OCI-LY3 (cell line): ENCODE data around the gene GPR18.

ENCODE experiments used
- H2AFZ ChIP-seq: fragments of 200-600, 300-600 bp; shearing (Covaris generic); 2 replicates; pipeline ENCODE4 v1.6.0; 2014; ENCODE audit warnings: antibody characterized with exemption, low read depth, low read length
- H3K27ac ChIP-seq: fragments of 200-600, 300-600 bp; sonication (generic); 2 replicates; pipeline ENCODE4 v1.5.1; 2014; ENCODE audit warnings: mild to moderate bottlenecking, low read length, moderate library complexity, mixed read lengths
- H3K27me3 ChIP-seq: fragments of 200-600, 300-600 bp; sonication (generic); 2 replicates; pipeline ENCODE4 v1.6.1; 2014; ENCODE audit warnings: low read depth, low read length, mixed read lengths
- H3K36me3 ChIP-seq: fragments of 200-600, 300-600 bp; sonication (generic); replicated peaks from 2 replicates; pipeline ENCODE3; 2014; ENCODE audit warnings: low read depth, low read length, mixed read lengths
- H3K4me1 ChIP-seq: fragments of 300-600, 200-600 bp; sonication (generic); 2 replicates; pipeline ENCODE4 v1.6.1; 2014; ENCODE audit warnings: low read length, mixed read lengths
- H3K4me2 ChIP-seq: fragments of 200-600, 300-600 bp; sonication (generic); 2 replicates; pipeline ENCODE4 v1.6.1; 2014; ENCODE audit warnings: low read length, mixed read lengths
- H3K4me3 ChIP-seq: fragments of 300-600, 200-600 bp; sonication (generic); 2 replicates; pipeline ENCODE4 v1.5.1; 2014; ENCODE audit warnings: antibody characterized with exemption, mild to moderate bottlenecking, low read length, moderate library complexity
- H3K79me2 ChIP-seq: fragments of 300-600, 200-600 bp; shearing (Covaris generic); 2 replicates; pipeline ENCODE4 v1.6.1; 2014; ENCODE audit warnings: mild to moderate bottlenecking, low read length, mixed read lengths
- H3K9ac ChIP-seq: fragments of 300-600, 200-600 bp; shearing (Covaris generic); 2 replicates; pipeline ENCODE4 v1.6.0; 2014; ENCODE audit warnings: mild to moderate bottlenecking, low read length, moderate library complexity
- H3K9me3 ChIP-seq: fragments of 200-600, 300-600 bp; shearing (Covaris generic); 2 replicates; pipeline ENCODE4 v1.6.1; 2014; ENCODE audit warnings: low read length, mixed read lengths; ENCODE audit not compliant: insufficient read depth
- H4K20me1 ChIP-seq: fragments of 200-600, 300-600 bp; sonication (generic); 2 replicates; pipeline ENCODE4 v1.6.1; 2016; ENCODE audit warnings: low read length, mixed read lengths; ENCODE audit not compliant: insufficient read depth
- EZH2phosphoT487 ChIP-seq: fragments of 200-600 bp; shearing (Covaris generic); IDR thresholded peaks from 2 replicates; pipeline ENCODE4 v1.6.1; 2018; ENCODE audit warnings: antibody characterized with exemption, mixed run types, low read depth
- TF ChIP-seq, protein P1 (sequence below): fragments of 200-600, 300-600 bp; sonication (generic); IDR thresholded peaks from 2 replicates; pipeline ENCODE4 v1.5.1; 2014; ENCODE audit warnings: antibody characterized with exemption, low read length, low read depth

The GPR18 gene

DNA sequence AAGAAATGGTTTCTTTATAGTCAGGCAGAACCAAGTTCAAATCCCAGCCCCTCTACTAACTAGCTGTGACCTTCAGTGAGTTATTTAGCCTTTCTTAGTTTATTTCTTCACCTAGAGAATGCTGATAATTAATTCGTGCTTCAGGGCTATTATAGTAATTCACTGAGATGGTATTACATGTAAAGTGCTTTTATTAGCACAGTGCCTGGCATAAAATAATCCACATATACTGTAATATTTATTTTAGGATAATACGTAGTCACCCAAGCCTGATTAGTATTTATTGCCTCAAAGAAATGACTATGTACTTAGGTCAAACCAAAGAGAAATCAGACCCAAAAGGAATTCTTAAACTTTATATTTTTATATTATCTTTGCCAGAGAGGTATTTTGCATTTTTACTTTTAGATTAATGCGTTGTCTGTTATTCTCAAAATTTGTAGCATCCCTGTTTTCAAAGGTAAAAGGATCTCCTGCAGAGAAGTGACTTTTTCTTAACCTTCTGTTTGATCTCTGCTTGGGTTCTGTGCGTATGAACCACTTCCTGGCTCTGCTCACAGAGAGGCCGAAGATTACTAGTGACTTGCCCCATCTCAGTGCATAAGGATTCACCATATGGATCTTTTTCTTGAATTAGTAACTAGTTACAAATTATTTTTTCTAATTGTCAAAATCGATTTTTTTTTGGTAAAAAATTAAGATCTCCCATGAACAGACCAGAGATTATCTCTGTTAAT lies 37.8 kb downstream of the GPR18 start:
- H2AFZ ChIP-seq, result no peak overlapping the region
- TF ChIP-seq, protein P1, sequence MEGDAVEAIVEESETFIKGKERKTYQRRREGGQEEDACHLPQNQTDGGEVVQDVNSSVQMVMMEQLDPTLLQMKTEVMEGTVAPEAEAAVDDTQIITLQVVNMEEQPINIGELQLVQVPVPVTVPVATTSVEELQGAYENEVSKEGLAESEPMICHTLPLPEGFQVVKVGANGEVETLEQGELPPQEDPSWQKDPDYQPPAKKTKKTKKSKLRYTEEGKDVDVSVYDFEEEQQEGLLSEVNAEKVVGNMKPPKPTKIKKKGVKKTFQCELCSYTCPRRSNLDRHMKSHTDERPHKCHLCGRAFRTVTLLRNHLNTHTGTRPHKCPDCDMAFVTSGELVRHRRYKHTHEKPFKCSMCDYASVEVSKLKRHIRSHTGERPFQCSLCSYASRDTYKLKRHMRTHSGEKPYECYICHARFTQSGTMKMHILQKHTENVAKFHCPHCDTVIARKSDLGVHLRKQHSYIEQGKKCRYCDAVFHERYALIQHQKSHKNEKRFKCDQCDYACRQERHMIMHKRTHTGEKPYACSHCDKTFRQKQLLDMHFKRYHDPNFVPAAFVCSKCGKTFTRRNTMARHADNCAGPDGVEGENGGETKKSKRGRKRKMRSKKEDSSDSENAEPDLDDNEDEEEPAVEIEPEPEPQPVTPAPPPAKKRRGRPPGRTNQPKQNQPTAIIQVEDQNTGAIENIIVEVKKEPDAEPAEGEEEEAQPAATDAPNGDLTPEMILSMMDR, result no peak
- no peak for TF ChIP-seq EZH2phosphoT487
- peaks cover 8% of the 10 kb centered on the region for H3K4me1 ChIP-seq
- H3K9me3 ChIP-seq, result no peaks in the 10 kb centered on the region
- no peak overlapping the region for H3K4me3 ChIP-seq
- H3K27me3 ChIP-seq, result no peaks in the 10 kb centered on the region
- H3K4me2 ChIP-seq, result no peak overlapping the region
- H3K9ac ChIP-seq, result no peak overlapping the region
- H3K36me3 ChIP-seq, result peaks cover 18% of the 10 kb centered on the region
- H3K27ac ChIP-seq, result no peak overlapping the region
- peaks cover 59% of the 10 kb centered on the region for H3K79me2 ChIP-seq
- peaks cover 84% of the 10 kb centered on the region for H4K20me1 ChIP-seq

DNA sequence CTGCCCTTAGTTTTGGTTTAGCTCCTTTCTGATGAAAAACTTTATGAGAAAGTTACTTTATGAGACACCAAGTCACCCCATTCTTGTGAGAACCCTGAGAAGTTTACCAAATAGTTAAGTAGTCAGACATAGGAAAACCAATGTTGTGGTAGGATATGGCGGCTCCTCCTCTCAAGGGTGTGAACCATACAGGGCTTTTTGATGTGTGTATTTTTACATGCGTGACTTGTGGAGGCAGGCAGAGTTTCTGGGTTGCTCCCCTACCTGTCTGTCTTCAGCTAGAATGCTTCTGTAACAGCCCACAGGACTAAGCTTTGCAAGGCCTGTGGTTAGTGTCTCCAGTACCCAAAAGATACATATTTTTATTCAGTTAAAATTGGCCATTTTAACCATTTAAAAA lies 39.2 kb downstream of the GPR18 start:
- Histone ChIP-seq H4K20me1 (peaks cover 85% of the 10 kb centered on the region), H3K9ac (no peak overlapping the region), H3K9me3 (no peaks in the 10 kb centered on the region), H3K36me3 (peaks cover 18% of the 10 kb centered on the region), H3K4me2 (no peak overlapping the region), H3K4me1 (0 out of 2 replicates have a peak, but pooled peaks cover 4% of the 10 kb centered on the region), H3K79me2 (peaks cover 59% of the 10 kb centered on the region), H3K27me3 (no peaks in the 10 kb centered on the region), H3K27ac (no peak overlapping the region), H3K4me3 (no peak overlapping the region), H2AFZ (no peak overlapping the region)
- TF ChIP-seq, protein P1, result no peak
- no peak for TF ChIP-seq EZH2phosphoT487

GRCh38 chr13:99218545-99218944 lies 39.6 kb downstream of the GPR18 start:
- Histone ChIP-seq H3K4me3 (no peak overlapping the region), H3K27me3 (no peaks in the 10 kb centered on the region), H4K20me1 (peaks cover 82% of the 10 kb centered on the region), H3K27ac (no peak overlapping the region), H3K9me3 (no peaks in the 10 kb centered on the region), H3K36me3 (peaks cover 18% of the 10 kb centered on the region), H3K4me1 (0 out of 2 replicates have a peak, but pooled peaks cover 4% of the 10 kb centered on the region), H2AFZ (no peak overlapping the region), H3K79me2 (peaks cover 55% of the 10 kb centered on the region), H3K4me2 (no peak overlapping the region), H3K9ac (no peak overlapping the region)
- TF ChIP-seq, protein P1, result no peak
- no peak for TF ChIP-seq EZH2phosphoT487

GRCh38 chr13:99218126-99218525 lies 40.1 kb downstream of the GPR18 start:
- Histone ChIP-seq H2AFZ (no peak overlapping the region), H3K9me3 (no peaks in the 10 kb centered on the region), H3K27me3 (no peaks in the 10 kb centered on the region), H3K79me2 (peaks cover 54% of the 10 kb centered on the region), H3K4me2 (no peak overlapping the region), H3K4me3 (no peak overlapping the region), H3K36me3 (peaks cover 18% of the 10 kb centered on the region), H3K9ac (no peak overlapping the region), H4K20me1 (peaks cover 84% of the 10 kb centered on the region), H3K27ac (no peak overlapping the region), H3K4me1 (0 out of 2 replicates have a peak, but pooled peaks cover 4% of the 10 kb centered on the region)
- TF ChIP-seq, protein P1, result no peak
- TF ChIP-seq EZH2phosphoT487, result no peak
